HEK293 (cell line): ENCODE data around the gene RGL4.

ENCODE experiments used
- CTCF ChIA-PET: fragments of 350-600 bp; formaldehyde crosslinking; extraction: SDS; loops from one replicate; lab custom pipeline; 2021; ENCODE audit warnings: antibody characterized with exemption; lab: Yijun Ruan, JAX
- POLR2A ChIA-PET: fragments of 300-600 bp; formaldehyde crosslinking; extraction: SDS; loops from one replicate; lab custom pipeline; 2020; ENCODE audit warnings: antibody characterized with exemption, inconsistent platforms; lab: Yijun Ruan, JAX
- H3K27ac ChIP-seq: fragments of 200-500 bp; sonication (Bioruptor generic); 2 replicates; pipeline ENCODE4 v1.5.1; 2014; ENCODE audit warnings: low read depth, low read length, control low read depth, inconsistent platforms; ENCODE audit errors: extremely low read depth
- H3K36me3 ChIP-seq, 2 experiments: fragments of 200-500 bp in 1 of 2; sonication (Bioruptor generic) in 1 of 2; 1 replicate in 1 of 2; 2 replicates in 1 of 2; pipeline ENCODE4 v1.5.1; 2014 to 2017; ENCODE audit warnings: inconsistent platforms in 2 of 2, low read length in 2 of 2; ENCODE audit not compliant: control insufficient read depth in 2 of 2, insufficient read depth in 1 of 2
- H3K4me1 ChIP-seq: fragments of 200-500 bp; sonication (Bioruptor generic); 2 replicates; pipeline ENCODE4 v1.5.1; 2014; ENCODE audit warnings: mild to moderate bottlenecking, low read length, inconsistent platforms; ENCODE audit not compliant: control insufficient read depth, insufficient read depth
- H3K4me3 ChIP-seq: 2 replicates; pipeline ENCODE4 v1.5.1; 2011; ENCODE audit warnings: low read depth, mild to moderate bottlenecking, control low read depth, low read length, moderate library complexity
- H3K9me3 ChIP-seq: fragments of 200-500 bp; sonication (Bioruptor generic); 2 replicates; pipeline ENCODE4 v1.5.1; 2014; ENCODE audit warnings: low read depth, low read length, inconsistent platforms; ENCODE audit not compliant: control insufficient read depth, insufficient read depth
- EGR2 ChIP-seq: fragments of 450-650 bp; formaldehyde crosslinking; IDR thresholded peaks from 2 replicates; pipeline ENCODE4 v1.5.1; 2016; ENCODE audit warnings: low read depth, missing biosample characterization, missing genetic modification characterization
- KLF17 ChIP-seq: fragments of 450-650 bp; formaldehyde crosslinking; IDR thresholded peaks from 2 replicates; pipeline ENCODE4 v1.5.1; 2016; ENCODE audit warnings: missing biosample characterization, missing genetic modification characterization
- PRDM2 ChIP-seq: fragments of 450-650 bp; formaldehyde crosslinking; IDR thresholded peaks from 2 replicates; pipeline ENCODE4 v1.5.1; 2016; ENCODE audit warnings: missing biosample characterization, missing genetic modification characterization, borderline replicate concordance
- REPIN1 ChIP-seq: fragments of 450-650 bp; formaldehyde crosslinking; IDR thresholded peaks from 2 replicates; pipeline ENCODE4 v1.5.1; 2017; ENCODE audit warnings: missing biosample characterization, missing genetic modification characterization, low read depth
- ZBTB49 ChIP-seq: fragments of 450-650 bp; formaldehyde crosslinking; IDR thresholded peaks from 2 replicates; pipeline ENCODE4 v1.5.1; 2016; ENCODE audit warnings: missing biosample characterization, missing genetic modification characterization, low read depth
- ZFP3 ChIP-seq: fragments of 450-650 bp; formaldehyde crosslinking; IDR thresholded peaks from 2 replicates; pipeline ENCODE4 v1.5.1; 2016; ENCODE audit warnings: low read depth, missing biosample characterization, missing genetic modification characterization
- ZNF132 ChIP-seq: fragments of 450-650 bp; formaldehyde crosslinking; IDR thresholded peaks from 2 replicates; pipeline ENCODE4 v1.5.1; 2017; ENCODE audit warnings: missing biosample characterization, missing genetic modification characterization, borderline replicate concordance
- ZNF621 ChIP-seq: fragments of 450-650 bp; formaldehyde crosslinking; IDR thresholded peaks from 2 replicates; pipeline ENCODE4 v1.5.1; 2017; ENCODE audit warnings: missing biosample characterization, missing genetic modification characterization
- ZNF701 ChIP-seq: fragments of 450-650 bp; formaldehyde crosslinking; IDR thresholded peaks from 2 replicates; pipeline ENCODE4 v1.5.1; 2016; ENCODE audit warnings: missing biosample characterization, missing genetic modification characterization
- TF ChIP-seq, protein P1 (sequence below): fragments of 450-650 bp; formaldehyde crosslinking; IDR thresholded peaks from 2 replicates; pipeline ENCODE4 v1.5.1; 2016; ENCODE audit warnings: missing biosample characterization, missing genetic modification characterization
- TF ChIP-seq, protein P2 (sequence below): fragments of 450-650 bp; formaldehyde crosslinking; conservative IDR thresholded peaks from 2 replicates; pipeline ENCODE4 v1.5.1; 2016; ENCODE audit warnings: low read depth, missing biosample characterization, missing genetic modification characterization
- TF ChIP-seq, protein P3 (sequence below): fragments of 450-650 bp; formaldehyde crosslinking; IDR thresholded peaks from 2 replicates; pipeline ENCODE4 v1.5.1; 2016; ENCODE audit warnings: missing biosample characterization, missing genetic modification characterization
- TF ChIP-seq, protein P4 (sequence below): fragments of 450-650 bp; formaldehyde crosslinking; IDR thresholded peaks from 2 replicates; pipeline ENCODE4 v1.5.1; 2016; ENCODE audit warnings: missing biosample characterization, missing genetic modification characterization

RGL4 gene

DNA sequence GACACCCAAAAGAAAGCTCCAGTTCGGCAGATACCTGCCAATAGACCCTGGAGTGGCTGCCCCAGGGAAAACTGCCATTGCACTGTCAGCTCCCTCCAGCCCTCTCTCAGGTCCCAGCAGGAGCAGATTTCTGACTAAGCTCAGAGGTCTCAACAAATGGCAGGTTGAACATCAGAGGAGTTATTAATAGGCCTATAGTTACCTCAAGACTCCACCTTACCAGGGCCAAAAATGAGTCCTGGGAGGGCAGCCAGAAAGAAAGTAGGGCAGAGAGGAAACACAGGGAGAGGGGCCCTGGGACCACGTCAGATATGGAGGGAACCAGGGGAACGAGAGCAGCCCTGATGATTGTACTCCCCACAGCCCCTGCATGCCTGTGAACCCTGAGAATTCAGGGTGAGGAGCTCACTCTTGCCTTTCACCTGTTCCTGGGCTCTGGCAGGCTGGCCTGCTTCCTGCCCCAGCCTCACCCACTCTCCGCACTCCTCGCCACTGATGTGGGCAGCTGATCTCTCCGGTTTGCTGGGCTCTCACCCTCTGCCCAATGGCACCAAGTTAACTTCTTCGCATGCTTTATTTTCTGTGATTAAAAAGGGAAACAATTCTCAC, 4.3 kb upstream of the RGL4 start:
- TF ChIP-seq ZNF132 (tag by site-specific recombination), result no peak
- TF ChIP-seq ZNF621 (tag by site-specific recombination), result no peak
- TF ChIP-seq KLF17 (tag by site-specific recombination), result no peak
- TF ChIP-seq PRDM2 (tag by site-specific recombination), result no peak
- TF ChIP-seq EGR2, result no peak
- no peak for TF ChIP-seq ZFP3 (tag by site-specific recombination)
- TF ChIP-seq, protein P1, sequence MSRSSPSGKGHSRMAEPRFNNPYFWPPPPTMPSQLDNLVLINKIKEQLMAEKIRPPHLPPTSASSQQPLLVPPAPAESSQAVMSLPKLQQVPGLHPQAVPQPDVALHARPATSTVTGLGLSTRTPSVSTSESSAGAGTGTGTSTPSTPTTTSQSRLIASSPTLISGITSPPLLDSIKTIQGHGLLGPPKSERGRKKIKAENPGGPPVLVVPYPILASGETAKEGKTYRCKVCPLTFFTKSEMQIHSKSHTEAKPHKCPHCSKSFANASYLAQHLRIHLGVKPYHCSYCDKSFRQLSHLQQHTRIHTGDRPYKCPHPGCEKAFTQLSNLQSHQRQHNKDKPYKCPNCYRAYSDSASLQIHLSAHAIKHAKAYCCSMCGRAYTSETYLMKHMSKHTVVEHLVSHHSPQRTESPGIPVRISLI (tag by site-specific recombination), result no peak
- TF ChIP-seq, protein P2, sequence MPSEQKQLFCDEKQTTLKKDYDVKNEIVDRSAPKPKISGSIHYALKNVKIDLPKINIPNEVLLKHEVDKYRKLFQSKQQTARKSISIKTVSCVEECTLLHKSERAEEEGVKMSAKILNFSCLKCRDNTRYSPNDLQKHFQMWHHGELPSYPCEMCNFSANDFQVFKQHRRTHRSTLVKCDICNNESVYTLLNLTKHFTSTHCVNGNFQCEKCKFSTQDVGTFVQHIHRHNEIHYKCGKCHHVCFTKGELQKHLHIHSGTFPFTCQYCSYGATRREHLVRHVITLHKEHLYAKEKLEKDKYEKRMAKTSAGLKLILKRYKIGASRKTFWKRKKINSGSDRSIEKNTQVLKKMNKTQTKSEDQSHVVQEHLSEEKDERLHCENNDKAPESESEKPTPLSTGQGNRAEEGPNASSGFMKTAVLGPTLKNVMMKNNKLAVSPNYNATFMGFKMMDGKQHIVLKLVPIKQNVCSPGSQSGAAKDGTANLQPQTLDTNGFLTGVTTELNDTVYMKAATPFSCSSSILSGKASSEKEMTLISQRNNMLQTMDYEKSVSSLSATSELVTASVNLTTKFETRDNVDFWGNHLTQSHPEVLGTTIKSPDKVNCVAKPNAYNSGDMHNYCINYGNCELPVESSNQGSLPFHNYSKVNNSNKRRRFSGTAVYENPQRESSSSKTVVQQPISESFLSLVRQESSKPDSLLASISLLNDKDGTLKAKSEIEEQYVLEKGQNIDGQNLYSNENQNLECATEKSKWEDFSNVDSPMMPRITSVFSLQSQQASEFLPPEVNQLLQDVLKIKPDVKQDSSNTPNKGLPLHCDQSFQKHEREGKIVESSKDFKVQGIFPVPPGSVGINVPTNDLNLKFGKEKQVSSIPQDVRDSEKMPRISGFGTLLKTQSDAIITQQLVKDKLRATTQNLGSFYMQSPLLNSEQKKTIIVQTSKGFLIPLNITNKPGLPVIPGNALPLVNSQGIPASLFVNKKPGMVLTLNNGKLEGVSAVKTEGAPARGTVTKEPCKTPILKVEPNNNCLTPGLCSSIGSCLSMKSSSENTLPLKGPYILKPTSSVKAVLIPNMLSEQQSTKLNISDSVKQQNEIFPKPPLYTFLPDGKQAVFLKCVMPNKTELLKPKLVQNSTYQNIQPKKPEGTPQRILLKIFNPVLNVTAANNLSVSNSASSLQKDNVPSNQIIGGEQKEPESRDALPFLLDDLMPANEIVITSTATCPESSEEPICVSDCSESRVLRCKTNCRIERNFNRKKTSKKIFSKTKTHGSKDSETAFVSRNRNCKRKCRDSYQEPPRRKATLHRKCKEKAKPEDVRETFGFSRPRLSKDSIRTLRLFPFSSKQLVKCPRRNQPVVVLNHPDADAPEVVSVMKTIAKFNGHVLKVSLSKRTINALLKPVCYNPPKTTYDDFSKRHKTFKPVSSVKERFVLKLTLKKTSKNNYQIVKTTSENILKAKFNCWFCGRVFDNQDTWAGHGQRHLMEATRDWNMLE, result no peak
- no peak for TF ChIP-seq REPIN1 (tag by site-specific recombination)
- no peak for TF ChIP-seq ZNF701 (tag by site-specific recombination)
- TF ChIP-seq, protein P3, sequence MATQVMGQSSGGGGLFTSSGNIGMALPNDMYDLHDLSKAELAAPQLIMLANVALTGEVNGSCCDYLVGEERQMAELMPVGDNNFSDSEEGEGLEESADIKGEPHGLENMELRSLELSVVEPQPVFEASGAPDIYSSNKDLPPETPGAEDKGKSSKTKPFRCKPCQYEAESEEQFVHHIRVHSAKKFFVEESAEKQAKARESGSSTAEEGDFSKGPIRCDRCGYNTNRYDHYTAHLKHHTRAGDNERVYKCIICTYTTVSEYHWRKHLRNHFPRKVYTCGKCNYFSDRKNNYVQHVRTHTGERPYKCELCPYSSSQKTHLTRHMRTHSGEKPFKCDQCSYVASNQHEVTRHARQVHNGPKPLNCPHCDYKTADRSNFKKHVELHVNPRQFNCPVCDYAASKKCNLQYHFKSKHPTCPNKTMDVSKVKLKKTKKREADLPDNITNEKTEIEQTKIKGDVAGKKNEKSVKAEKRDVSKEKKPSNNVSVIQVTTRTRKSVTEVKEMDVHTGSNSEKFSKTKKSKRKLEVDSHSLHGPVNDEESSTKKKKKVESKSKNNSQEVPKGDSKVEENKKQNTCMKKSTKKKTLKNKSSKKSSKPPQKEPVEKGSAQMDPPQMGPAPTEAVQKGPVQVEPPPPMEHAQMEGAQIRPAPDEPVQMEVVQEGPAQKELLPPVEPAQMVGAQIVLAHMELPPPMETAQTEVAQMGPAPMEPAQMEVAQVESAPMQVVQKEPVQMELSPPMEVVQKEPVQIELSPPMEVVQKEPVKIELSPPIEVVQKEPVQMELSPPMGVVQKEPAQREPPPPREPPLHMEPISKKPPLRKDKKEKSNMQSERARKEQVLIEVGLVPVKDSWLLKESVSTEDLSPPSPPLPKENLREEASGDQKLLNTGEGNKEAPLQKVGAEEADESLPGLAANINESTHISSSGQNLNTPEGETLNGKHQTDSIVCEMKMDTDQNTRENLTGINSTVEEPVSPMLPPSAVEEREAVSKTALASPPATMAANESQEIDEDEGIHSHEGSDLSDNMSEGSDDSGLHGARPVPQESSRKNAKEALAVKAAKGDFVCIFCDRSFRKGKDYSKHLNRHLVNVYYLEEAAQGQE (tag by site-specific recombination), result no peak
- no peak for TF ChIP-seq ZBTB49 (tag by site-specific recombination)
- TF ChIP-seq, protein P4, sequence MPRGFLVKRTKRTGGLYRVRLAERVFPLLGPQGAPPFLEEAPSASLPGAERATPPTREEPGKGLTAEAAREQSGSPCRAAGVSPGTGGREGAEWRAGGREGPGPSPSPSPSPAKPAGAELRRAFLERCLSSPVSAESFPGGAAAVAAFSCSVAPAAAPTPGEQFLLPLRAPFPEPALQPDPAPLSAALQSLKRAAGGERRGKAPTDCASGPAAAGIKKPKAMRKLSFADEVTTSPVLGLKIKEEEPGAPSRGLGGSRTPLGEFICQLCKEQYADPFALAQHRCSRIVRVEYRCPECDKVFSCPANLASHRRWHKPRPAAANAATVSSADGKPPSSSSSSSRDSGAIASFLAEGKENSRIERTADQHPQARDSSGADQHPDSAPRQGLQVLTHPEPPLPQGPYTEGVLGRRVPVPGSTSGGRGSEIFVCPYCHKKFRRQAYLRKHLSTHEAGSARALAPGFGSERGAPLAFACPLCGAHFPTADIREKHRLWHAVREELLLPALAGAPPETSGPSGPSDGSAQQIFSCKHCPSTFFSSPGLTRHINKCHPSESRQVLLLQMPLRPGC (tag by site-specific recombination), result no peak
- TF ChIP-seq, all 188 proteins: peak for 0
- ChIA-PET POLR2A (no interaction called here), CTCF (no interaction called here)
- Histone ChIP-seq H3K4me3 (no peak overlapping the region), H3K4me1 (no peaks in the 10 kb centered on the region), H3K27ac (no peak overlapping the region), H3K36me3 (peaks cover 4 to 91% of the 10 kb centered on the region in 2 experiments; a peak in 1 of 3 replicates), H3K9me3 (no peaks in the 10 kb centered on the region)
